Subcutaneous adipose tissue (tissue), 4 donors: ENCODE data around the gene CCNL2. TPM values are rescaled to one million over a fixed set of nuclear protein-coding genes. Genes with fewer than 3 reads are reported as not detected.

Source experiments
- CTCF ChIP-seq: fragments of 450-650 bp; IDR thresholded peaks from one replicate; pipeline ENCODE4 v1.5.1; 2016; ENCODE audit warnings: low read depth, mild to moderate bottlenecking, control low read depth, antibody characterized with exemption, moderate library complexity
- total RNA-seq, 4 donors: library from RNA; depleted of rRNA; stranded (reverse); fragments of >200 nt; gene quantifications; one replicate each; pipeline ENCODE4 v1.1.0, GENCODE V29; 2016

The CCNL2 gene
- total RNA-seq, 4 donors from 2014 or later, result 146 to 268 (median 194) TPM

- TF ChIP-seq CTCF, result no peak
Measured at GRCh38 chr1:1406821-1407635, 7.9 kb upstream of the CCNL2 start, which contains the start of gene MRPL20. Gene MRPL20 (minus strand): TSS chr1:1407293. CDS start chr1:1407217, 76 bp downstream.

- TF ChIP-seq CTCF, result no peak
Measured at GRCh38 chr1:1406101-1406820, 7.1 kb upstream of the CCNL2 start.

- TF ChIP-seq CTCF, result no peak
Measured at GRCh38 chr1:1403653-1404052, 4.5 kb upstream of the CCNL2 start.

GRCh38 chr1:1402072-1402900 lies 3.2 kb upstream of the CCNL2 start:
- TF ChIP-seq CTCF, result no peak

GRCh38 chr1:1401457-1402010 lies 2.4 kb upstream of the CCNL2 start:
- TF ChIP-seq CTCF, result no peak

GRCh38 chr1:1400576-1401456 lies 1.7 kb upstream of the CCNL2 start:
- TF ChIP-seq CTCF, result no peak
